Activated CD4-positive, alpha-beta T cell treated with anti-CD3 and anti-CD28 coated beads for 48 hours (primary cell): ENCODE measurements around the gene MROH9.

ENCODE experiments used
- DNase-seq: peaks from one replicate; pipeline ENCODE4 v3.0.0-alpha.2; 2020

Gene MROH9

GRCh38 chr1:170967042-170967910, 31.9 kb downstream of the MROH9 start:
- DNase-seq: no peak

GRCh38 chr1:170970256-170970655, 34.9 kb downstream of the MROH9 start:
- DNase-seq: no peak

GRCh38 chr1:170978371-170978910, 43.1 kb downstream of the MROH9 start:
- DNase-seq: no peak

- DNase-seq: no peak
Observed at GRCh38 chr1:170985406-170985805, 50.1 kb downstream of the MROH9 start.

- no peak for DNase-seq
Observed at GRCh38 chr1:170986901-170987300, 51.6 kb downstream of the MROH9 start.

DNA sequence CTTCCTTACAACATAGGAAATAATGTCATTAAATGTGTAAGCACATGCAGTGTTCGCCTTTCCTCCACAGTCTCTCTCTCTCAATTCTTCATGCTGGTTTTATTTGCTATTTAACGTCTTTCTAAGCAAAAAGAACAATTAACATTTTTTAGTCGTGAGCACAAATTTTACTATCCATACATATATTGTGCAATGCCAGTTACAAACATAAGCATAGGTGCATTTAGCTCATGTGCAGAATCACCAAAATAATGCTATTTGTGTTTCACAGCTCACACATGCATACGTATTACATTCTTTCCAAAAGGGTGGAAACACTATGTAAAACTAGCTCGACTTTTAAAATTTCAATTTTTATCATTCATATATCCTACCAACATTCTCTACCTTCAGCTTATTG, 52.1 kb downstream of the MROH9 start:
- DNase-seq: no peak

- DNase-seq: no peak
Observed at GRCh38 chr1:170993151-170993550, 57.8 kb downstream of the MROH9 start.

DNA sequence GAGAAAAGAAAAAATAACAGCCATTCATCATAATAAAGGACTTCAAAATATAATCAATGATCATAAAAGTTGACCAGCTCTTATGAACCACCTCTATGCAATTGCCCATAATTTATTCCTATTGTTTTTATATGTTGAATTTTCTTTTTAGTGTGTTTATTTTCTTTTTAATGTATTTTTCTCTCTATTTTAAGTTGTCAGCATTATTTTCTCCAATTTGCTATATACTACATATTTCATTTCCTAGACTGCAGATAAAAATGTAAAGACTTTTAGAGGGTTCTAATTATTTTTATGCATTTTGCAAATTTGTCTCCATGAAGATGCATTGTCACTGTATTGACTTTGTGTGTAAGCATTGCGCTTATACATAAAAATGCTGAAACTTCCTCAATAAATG, 58.4 kb downstream of the MROH9 start:
- no peak for DNase-seq

DNA sequence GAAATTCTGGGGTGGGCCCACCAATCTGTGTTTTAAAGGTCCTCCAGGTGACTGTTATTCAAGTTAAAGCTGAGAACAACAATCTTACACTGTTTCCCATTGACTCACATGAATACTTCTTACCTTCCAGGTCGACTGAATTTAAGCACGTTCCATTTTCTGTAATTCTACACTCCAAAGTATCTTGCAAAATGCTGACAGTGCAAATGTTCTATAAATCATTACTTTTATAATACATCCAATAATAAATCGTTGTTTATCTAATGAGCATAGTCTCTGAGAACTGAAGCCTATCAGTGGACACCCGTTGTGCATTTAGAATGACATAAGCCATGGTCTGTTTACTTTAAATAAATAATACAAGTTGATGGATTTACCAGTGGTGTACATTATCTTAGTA, 79.5 kb downstream of the MROH9 start:
- no peak for DNase-seq

DNA sequence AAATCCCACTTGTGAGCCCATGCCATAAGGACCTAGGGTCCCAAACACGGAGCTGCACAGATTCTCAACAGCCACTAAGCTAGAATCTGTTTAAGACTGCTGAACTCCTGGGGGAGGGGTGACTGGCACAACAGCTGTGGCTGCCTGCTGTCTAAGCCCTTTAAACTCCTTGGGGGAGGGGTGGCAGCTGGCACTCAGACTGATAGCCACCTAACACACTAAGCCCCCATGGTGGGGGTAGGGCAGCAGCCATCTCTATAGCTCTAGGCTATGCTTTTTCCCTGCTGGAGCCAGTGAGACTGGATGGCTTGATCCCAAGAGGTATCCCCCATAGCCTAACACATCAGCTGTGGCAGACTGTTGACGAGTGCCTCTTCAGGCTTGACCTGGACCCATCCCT, 82.1 kb downstream of the MROH9 start:
- DNase-seq: no peak

GRCh38 chr1:171019971-171020370, 84.6 kb downstream of the MROH9 start:
- no peak for DNase-seq

DNA sequence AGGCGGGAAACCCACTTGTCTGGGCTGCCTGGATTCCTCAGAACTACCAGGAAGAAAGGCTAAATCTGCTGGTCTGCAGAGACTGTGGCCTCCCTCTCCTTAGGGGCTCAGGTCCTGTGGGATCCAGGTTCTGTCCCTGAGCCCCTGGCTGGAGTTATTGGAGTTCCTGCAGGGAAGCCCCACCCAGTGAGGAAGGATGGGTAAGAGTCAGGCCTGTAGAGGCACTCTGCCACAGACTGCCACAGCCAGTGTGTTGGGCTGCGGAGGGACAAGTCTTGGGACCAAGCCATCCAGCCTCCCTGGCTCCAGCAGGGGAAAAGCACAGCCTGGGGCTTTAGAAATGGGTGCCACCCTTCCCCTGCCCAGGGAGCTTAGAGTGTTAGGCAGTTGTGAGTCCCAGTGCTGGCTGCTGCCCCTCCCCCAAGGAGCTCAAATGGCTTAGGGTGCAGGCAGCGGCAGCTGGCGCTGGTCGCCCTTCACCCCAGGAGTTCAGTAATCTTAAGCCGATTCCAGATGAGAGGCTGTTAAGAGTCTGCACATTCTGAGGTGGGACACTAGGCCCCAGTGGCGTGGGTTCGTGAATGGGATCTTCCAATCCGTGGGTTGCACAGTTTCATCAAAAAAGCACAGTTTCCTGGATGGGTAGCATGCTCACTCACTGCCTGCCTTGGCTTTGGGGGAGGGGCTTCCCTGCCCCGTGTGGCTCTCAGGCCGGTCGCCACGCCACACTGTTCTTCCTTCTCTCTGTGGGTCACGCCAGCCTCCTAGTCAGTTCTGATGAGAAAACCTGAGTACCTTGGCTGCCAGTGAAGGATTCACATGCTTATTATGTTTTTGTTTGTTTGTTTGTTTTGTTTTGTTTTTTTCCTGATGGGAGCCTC, 97.7 kb downstream of the MROH9 start:
- DNase-seq: no peak

DNA sequence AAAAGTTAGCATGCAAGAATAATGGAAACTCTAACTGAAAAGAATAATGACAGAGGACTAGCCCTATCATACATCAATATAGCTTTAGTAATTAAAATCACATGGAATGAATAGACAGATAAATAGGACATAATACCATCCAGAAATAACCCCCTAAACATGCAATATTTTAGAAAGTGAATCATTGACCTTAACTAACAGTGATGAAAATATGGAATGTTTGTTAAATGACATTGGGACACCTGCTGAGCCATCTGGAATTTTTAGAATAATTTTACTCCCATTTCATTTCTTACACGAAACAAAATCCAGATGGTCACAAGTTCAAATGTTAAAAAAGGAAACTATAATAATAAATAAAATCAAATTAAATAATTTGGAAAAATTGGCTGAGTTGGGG, 102.3 kb downstream of the MROH9 start:
- no peak for DNase-seq

- no peak for DNase-seq
Observed at GRCh38 chr1:171038284-171038683, 103.0 kb downstream of the MROH9 start.

DNA sequence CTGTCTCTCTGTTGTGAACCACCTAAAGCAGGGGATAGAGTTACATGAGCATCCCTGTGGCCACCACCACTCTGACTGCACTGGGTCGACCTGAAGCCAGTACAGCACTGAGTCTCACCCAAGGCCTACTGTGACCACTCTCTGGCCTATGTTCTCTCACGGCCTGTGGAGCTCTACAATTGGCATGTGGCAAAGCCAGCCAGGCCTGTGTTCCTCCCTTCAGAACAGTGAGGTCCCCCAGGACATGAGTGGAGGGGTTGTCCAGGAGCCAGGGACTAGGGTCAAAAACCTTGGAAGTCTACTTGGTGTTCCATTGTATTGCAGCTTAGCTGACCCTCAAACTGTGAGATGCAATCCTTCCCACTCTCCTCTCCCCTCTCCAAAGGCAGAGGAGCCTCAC, 112.7 kb downstream of the MROH9 start:
- DNase-seq: no peak

DNA sequence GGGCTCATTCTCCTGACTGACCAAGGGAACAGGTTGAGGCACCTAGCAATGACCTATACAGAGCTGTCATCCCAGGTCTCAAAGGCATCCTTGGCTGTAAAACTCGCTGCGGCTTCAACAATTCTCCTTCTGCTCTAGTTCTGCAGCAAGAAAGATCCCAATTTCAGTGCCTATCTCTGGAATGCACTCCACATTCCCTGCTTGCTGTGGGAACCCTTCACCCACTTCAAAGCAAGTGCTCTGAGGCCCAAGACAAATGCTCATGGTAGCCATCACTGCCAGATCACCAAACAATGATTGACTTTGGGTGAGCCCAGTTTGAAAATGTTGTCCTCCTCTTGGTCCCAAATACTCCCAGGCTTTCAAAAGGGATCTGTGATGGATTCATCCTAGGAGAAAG, 117.6 kb downstream of the MROH9 start:
- no peak for DNase-seq

- DNase-seq: no peak
Observed at GRCh38 chr1:171055966-171056643, 120.8 kb downstream of the MROH9 start.

- no peak for DNase-seq
Observed at GRCh38 chr1:171061425-171062143, 126.2 kb downstream of the MROH9 start.

- DNase-seq: no peak
Observed at GRCh38 chr1:171062902-171063301, 127.6 kb downstream of the MROH9 start.

GRCh38 chr1:171075041-171075440, 139.7 kb downstream of the MROH9 start:
- DNase-seq: no peak

DNA sequence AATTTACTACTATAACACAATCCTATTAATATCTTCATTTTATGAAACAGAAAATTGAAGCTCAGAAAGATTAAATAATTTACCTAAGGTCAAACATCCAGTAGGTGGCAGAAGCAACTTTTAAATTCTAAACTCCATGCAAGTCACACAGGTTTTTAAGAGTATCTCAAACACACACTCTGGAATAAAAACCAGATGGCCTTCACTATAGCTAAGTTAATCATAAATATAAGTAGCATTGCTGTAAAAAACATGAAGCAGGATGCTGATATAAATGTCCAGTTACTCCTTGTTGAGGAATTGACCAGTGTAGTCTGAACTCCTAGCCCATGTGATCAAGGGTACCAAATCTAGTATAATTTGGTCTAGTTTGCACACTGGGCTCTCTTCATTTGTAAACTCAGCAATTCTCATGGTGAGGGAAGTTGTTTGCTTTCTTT, 146.0 kb downstream of the MROH9 start:
- no peak for DNase-seq

DNA sequence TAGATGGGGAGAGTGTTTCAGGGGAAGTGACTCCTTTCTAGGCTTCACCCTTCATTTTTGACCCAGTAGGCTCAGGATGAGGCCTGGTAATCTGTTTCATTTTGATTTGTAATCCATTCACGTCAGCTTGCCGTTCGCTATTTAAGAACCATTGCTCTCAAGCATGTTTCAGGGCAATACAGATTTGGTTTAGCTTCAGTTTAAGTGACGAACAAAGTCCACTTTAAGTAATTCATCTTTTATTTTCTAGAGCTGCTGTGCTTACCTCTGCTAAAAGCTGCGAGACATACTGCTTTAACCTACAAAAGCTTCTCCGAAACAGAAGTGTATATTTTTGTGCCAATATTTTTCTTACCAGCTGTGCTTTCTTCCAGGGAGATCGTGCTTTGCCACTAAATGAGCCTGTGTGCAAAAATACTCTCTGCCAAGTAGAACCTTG, 146.4 kb downstream of the MROH9 start:
- DNase-seq: no peak
